Esophagus squamous epithelium (tissue), 4 donors: Measurements from ENCODE around the gene EEF1G.

ENCODE experiments used
- POLR2A ChIP-seq, 4 donors: fragments of 450-650 bp; IDR thresholded peaks; one replicate each; pipeline ENCODE4 v1.6.1; 2017; ENCODE audit warnings: antibody characterized with exemption in 4 of 4, mild to moderate bottlenecking in 4 of 4, moderate library complexity in 3 of 4
- TF ChIP-seq, protein P1 (sequence below), 6 experiments: fragments of 450-650 bp in 4 of 6; fragments of 200-600 bp in 2 of 6; sonication (generic) in 2 of 6; IDR thresholded peaks; one replicate each; pipeline ENCODE4 v1.5.1; 2016 to 2019; ENCODE audit warnings: antibody characterized with exemption in 6 of 6, mild to moderate bottlenecking in 4 of 6, moderate library complexity in 4 of 6

- TF ChIP-seq, protein P1, sequence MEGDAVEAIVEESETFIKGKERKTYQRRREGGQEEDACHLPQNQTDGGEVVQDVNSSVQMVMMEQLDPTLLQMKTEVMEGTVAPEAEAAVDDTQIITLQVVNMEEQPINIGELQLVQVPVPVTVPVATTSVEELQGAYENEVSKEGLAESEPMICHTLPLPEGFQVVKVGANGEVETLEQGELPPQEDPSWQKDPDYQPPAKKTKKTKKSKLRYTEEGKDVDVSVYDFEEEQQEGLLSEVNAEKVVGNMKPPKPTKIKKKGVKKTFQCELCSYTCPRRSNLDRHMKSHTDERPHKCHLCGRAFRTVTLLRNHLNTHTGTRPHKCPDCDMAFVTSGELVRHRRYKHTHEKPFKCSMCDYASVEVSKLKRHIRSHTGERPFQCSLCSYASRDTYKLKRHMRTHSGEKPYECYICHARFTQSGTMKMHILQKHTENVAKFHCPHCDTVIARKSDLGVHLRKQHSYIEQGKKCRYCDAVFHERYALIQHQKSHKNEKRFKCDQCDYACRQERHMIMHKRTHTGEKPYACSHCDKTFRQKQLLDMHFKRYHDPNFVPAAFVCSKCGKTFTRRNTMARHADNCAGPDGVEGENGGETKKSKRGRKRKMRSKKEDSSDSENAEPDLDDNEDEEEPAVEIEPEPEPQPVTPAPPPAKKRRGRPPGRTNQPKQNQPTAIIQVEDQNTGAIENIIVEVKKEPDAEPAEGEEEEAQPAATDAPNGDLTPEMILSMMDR (IDR thresholded peaks at IDR 0.05): no peak
- TF ChIP-seq POLR2A (IDR thresholded peaks at IDR 0.05): no peak
Observed at GRCh38 chr11:62603776-62604299, 30.1 kb upstream of the EEF1G start.
